HCT116 (cell line): ENCODE measurements around the gene SPACA1.

ENCODE experiments used
- ATF3 ChIP-seq: IDR thresholded peaks from 2 replicates; pipeline ENCODE4 v1.6.1; 2012
- CBX3 ChIP-seq: IDR thresholded peaks from 2 replicates; pipeline ENCODE4 v1.6.1; 2012; ENCODE audit warnings: low read depth
- CEBPB ChIP-seq: IDR thresholded peaks from 2 replicates; pipeline ENCODE4 v1.6.1; 2012; ENCODE audit warnings: low read depth
- CTCF ChIP-seq, 3 experiments: fragments of 200-600 bp in 1 of 3; sonication (generic) in 1 of 3; IDR thresholded peaks in 2 of 3; conservative IDR thresholded peaks in 1 of 3; 2 replicates each; pipeline ENCODE4 v1.5.1; 2012 to 2017; ENCODE audit warnings: low read depth in 2 of 3, low read length in 2 of 3, antibody characterized with exemption in 1 of 3, borderline replicate concordance in 1 of 3, control low read depth in 1 of 3, mild to moderate bottlenecking in 1 of 3, mixed read lengths in 1 of 3, mixed run types in 1 of 3, moderate library complexity in 1 of 3; ENCODE audit not compliant: insufficient read depth in 1 of 3
- EGR1 ChIP-seq: IDR thresholded peaks from 2 replicates; pipeline ENCODE4 v1.6.1; 2012; ENCODE audit warnings: low read depth
- EZH2 ChIP-seq: fragments of 200-600 bp; sonication (generic); IDR thresholded peaks from 2 replicates; pipeline ENCODE4 v1.6.1; 2017; ENCODE audit warnings: antibody characterized with exemption, mixed run types
- JUND ChIP-seq: IDR thresholded peaks from 2 replicates; pipeline ENCODE4 v1.6.1; 2012
- MAX ChIP-seq: IDR thresholded peaks from 2 replicates; pipeline ENCODE4 v1.6.1; 2012
- POLR2A ChIP-seq: IDR thresholded peaks from 2 replicates; pipeline ENCODE4 v1.7.0; 2011; ENCODE audit warnings: borderline replicate concordance; ENCODE audit not compliant: insufficient read depth, insufficient read length; ENCODE audit errors: extremely low read depth
- POLR2AphosphoS5 ChIP-seq: IDR thresholded peaks from 2 replicates; pipeline ENCODE4 v1.6.1; 2011; ENCODE audit warnings: mild to moderate bottlenecking, low read depth, low read length, moderate library complexity
- RAD21 ChIP-seq: IDR thresholded peaks from 2 replicates; pipeline ENCODE4 v1.6.1; 2012; ENCODE audit warnings: low read depth, mild to moderate bottlenecking
- REST ChIP-seq: IDR thresholded peaks from 2 replicates; pipeline ENCODE4 v1.6.1; 2012; ENCODE audit warnings: low read depth
- YY1 ChIP-seq: IDR thresholded peaks from 2 replicates; pipeline ENCODE4 v1.6.1; 2011; ENCODE audit warnings: low read length, low read depth, moderate library complexity, mild to moderate bottlenecking; ENCODE audit not compliant: insufficient replicate concordance; ENCODE audit errors: extremely low read depth
- ZFX ChIP-seq: fragments of 450-650 bp; IDR thresholded peaks from 2 replicates; pipeline ENCODE4 v1.6.1; 2017

- TF ChIP-seq YY1 (no peak), REST (no peak), CTCF (IDR thresholded peaks at IDR 0.05 in 2 of 3, conservative IDR thresholded peaks at IDR 0.05 in 1 of 3; ENCODE audit: borderline replicate concordance in 1 of 3, insufficient read depth in 1 of 3, low read depth in 2 of 3, low read length in 2 of 3) (no peak), ATF3 (no peak), EZH2 (no peak), POLR2A (no peak), RAD21 (no peak), CBX3 (no peak), POLR2AphosphoS5 (no peak), CEBPB (no peak), ZFX (no peak), JUND (no peak), MAX (no peak), EGR1 (no peak)
Measured at GRCh38 chr6:88013015-88013414, 34.6 kb upstream of the SPACA1 start.
